BE2C (cell line): ENCODE results near the gene PALMD.

Source experiments
- DNase-seq: peaks from one replicate; pipeline ENCODE4 v3.0.0-alpha.2; 2020
- H3K27me3 ChIP-seq: fragments of 250-450 bp; sonication (Bioruptor Pico); 2 replicates; pipeline ENCODE4 v1.5.1; 2020; ENCODE audit warnings: mild to moderate bottlenecking
- H3K36me3 ChIP-seq: fragments of 250-450 bp; sonication (Bioruptor Pico); 2 replicates; pipeline ENCODE4 v1.5.1; 2020; ENCODE audit warnings: mild to moderate bottlenecking
- H3K4me1 ChIP-seq: fragments of 250-450 bp; sonication (Bioruptor Pico); 2 replicates; pipeline ENCODE4 v1.5.1; 2020
- H3K4me3 ChIP-seq: 2 replicates; pipeline ENCODE4 v1.5.1; 2011; ENCODE audit warnings: low read depth, low read length
- H3K9me3 ChIP-seq: fragments of 250-450 bp; sonication (Bioruptor Pico); 2 replicates; pipeline ENCODE4 v1.5.1; 2020
- TF ChIP-seq, protein P1 (sequence below): IDR thresholded peaks from 2 replicates; pipeline ENCODE4 v1.5.1; 2012; ENCODE audit warnings: mild to moderate bottlenecking, low read depth, low read length

The PALMD gene

DNA sequence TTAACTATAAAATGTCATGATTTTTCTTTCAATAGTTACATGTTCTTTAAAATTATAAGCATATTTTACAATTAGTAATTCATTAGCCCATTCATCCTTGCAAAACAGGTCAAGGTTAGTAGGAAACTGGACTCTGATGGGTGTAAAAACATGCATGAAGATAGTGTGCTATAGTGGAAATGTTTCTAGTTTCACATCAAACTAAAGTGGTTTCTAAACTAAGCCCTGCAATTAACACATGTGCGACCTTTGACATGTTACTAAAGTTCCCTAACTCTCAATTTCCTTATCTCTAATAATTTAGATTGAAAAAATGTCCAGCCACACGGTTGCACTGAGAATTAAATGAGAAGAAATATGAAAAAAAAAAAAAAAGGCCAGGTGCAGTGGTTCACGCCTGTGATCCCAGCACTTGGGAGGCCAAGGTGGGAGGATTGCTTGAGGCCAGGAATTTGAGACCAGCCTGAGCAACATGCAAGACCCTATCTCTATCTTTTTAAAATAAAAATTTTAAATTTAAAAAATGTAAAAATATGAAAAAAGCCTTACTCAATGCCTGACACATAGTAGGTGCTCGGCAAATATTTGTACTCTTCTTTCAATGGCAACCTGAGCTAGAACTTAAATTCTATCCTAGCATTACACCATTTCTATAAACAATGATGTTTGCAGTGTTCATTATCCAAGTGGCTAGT lies 44.1 kb upstream of the PALMD start:
- no peak for DNase-seq
- no peaks in the 10 kb centered on the region for H3K36me3 ChIP-seq

DNA sequence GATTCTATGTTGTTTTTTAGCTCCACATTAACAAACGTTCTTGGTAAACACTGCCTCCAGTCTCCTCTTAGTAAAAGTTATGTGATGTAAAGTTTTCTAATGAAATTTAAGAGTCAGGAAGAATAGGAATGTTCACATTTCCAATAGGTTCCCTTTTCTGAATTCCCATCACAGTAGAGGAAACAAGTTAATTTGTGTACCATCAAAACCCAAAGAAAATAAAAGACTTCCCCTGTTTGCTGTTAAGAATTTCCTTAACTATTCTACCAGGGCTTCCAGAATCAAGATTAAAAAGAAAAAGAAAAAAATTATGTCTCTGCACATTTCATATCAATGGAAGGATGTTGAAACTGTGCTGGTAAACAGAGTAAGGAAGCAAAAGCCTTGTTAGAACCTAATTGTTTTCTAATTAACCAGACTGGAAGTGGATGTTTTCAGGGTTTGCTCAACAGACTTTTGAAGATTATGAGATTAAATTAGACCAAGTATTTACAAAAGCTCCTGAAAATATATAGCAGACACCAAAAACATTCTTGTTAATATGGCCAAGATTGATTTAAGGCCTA lies 43.4 kb upstream of the PALMD start:
- no peaks in the 10 kb centered on the region for H3K9me3 ChIP-seq
- DNase-seq, result no peak
- H3K36me3 ChIP-seq, result no peaks in the 10 kb centered on the region
- no peak overlapping the region for H3K4me3 ChIP-seq
- H3K4me1 ChIP-seq, result peaks cover 11% of the 10 kb centered on the region
- no peaks in the 10 kb centered on the region for H3K27me3 ChIP-seq
- TF ChIP-seq, protein P1, sequence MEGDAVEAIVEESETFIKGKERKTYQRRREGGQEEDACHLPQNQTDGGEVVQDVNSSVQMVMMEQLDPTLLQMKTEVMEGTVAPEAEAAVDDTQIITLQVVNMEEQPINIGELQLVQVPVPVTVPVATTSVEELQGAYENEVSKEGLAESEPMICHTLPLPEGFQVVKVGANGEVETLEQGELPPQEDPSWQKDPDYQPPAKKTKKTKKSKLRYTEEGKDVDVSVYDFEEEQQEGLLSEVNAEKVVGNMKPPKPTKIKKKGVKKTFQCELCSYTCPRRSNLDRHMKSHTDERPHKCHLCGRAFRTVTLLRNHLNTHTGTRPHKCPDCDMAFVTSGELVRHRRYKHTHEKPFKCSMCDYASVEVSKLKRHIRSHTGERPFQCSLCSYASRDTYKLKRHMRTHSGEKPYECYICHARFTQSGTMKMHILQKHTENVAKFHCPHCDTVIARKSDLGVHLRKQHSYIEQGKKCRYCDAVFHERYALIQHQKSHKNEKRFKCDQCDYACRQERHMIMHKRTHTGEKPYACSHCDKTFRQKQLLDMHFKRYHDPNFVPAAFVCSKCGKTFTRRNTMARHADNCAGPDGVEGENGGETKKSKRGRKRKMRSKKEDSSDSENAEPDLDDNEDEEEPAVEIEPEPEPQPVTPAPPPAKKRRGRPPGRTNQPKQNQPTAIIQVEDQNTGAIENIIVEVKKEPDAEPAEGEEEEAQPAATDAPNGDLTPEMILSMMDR, result no peak

More for the DNA sequence above, 44.1 kb upstream of the PALMD start:
- TF ChIP-seq, protein P1, result no peak
- H3K4me3 ChIP-seq, result no peak overlapping the region
- peaks cover 11% of the 10 kb centered on the region for H3K4me1 ChIP-seq
- H3K27me3 ChIP-seq, result no peaks in the 10 kb centered on the region
- no peaks in the 10 kb centered on the region for H3K9me3 ChIP-seq

DNA sequence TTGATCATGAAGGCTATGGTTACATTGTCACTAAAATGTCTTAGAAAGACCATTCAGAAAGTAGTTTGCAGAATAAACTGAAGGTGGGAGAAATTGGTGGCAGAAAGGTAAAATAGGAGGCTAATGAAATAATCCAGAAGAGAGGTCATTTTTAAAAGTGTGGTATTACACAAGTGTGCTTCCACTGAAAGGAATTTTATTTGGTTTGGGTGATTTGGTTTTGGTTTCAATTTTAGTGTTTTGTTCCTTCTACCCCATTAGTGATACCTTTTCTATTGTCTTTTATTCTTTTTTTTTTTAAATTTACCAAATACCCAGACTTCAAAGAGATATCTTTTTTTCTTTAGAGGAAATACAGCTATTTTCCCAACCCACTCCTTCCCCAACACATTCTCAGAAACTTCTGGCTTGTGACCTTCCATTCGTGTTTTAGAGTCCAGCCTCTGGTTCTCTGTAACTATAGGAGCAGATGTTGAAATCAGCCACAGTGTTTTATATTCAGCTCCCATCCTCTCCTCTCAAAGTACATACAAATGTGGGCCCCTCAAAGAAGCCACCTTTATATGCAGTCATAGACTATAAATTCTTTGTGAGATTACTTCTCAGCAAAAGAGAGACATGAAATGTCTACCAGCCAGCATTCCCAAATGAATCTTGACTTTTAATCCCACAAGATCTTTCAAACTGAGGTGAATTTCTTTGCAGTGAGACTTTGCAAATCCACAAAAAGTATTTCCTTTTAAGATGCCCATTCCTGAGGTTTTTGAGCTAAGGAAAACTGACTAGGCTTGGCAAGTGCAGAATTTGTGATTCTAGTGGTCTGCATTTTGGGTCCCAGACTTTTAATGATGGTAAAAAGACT lies 42.0 kb upstream of the PALMD start:
- Histone ChIP-seq H3K4me3 (no peak overlapping the region), H3K4me1 (peaks cover 8% of the 10 kb centered on the region), H3K9me3 (no peaks in the 10 kb centered on the region), H3K36me3 (no peaks in the 10 kb centered on the region), H3K27me3 (no peaks in the 10 kb centered on the region)
- TF ChIP-seq, protein P1, result no peak
- no peak for DNase-seq

DNA sequence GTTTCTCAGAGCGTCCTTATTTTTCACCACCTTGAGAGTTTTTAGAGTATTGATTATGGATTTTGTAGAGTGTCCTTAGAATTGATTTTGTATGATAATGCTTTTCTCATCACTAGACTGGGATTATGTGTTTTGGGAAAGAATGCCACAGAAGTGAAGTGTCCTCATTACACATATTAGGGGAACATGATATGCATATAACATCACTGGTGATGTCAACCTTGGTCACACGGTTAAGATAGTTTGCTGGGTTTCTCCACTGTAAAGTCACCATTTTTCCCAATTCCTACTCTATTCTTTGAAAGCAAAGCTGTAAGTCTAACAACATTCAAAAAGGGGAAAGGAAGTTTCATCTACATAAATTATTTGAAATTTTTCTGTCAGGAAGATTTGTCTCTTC lies 39.6 kb upstream of the PALMD start:
- DNase-seq, result no peak
- TF ChIP-seq, protein P1, result no peak
- no peaks in the 10 kb centered on the region for H3K4me1 ChIP-seq
- no peaks in the 10 kb centered on the region for H3K27me3 ChIP-seq
- no peaks in the 10 kb centered on the region for H3K9me3 ChIP-seq
- H3K36me3 ChIP-seq, result no peaks in the 10 kb centered on the region
- no peak overlapping the region for H3K4me3 ChIP-seq

DNA sequence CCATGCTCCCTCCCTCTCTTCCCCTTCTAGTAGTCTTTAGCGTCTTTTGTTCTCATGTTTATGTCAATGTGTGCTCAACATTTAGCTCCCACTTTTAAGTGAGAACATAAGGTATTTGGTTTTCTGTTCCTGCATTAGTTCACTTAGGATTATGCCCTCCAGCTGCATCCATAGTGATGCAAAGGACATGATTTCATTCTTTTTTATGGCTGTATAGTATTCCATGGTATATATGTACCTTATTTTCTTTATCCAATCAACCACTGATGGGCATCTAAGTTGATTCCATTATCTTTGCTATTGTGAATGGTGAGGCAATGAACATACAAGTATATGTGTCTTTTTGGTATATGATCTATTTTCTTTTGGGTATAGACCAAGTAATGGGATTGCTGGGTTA lies 38.3 kb upstream of the PALMD start:
- Histone ChIP-seq H3K9me3 (no peaks in the 10 kb centered on the region), H3K36me3 (no peaks in the 10 kb centered on the region), H3K4me1 (no peaks in the 10 kb centered on the region), H3K4me3 (no peak overlapping the region), H3K27me3 (no peaks in the 10 kb centered on the region)
- no peak for DNase-seq
- TF ChIP-seq, protein P1, result no peak

DNA sequence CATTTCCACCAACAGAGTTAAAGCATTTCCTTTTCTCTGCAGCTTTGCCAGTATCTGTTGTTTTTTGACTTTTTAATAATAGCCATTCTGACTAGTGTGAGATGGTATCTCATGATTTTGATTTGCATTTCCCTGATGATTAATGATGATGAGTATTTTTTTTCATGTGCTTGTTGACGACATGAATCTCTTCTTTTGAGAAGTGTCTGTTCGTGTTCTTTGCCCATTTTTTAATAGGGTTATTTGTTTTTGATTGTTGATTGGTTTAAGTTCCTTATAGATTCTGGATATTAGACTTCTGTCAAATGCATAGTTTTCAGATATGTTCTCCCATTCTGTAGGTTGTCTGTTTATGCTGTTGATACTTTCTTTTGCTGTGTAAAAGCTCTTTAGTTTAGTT lies 37.9 kb upstream of the PALMD start:
- H3K9me3 ChIP-seq, result no peaks in the 10 kb centered on the region
- H3K4me3 ChIP-seq, result no peak overlapping the region
- no peaks in the 10 kb centered on the region for H3K27me3 ChIP-seq
- no peak for DNase-seq
- no peaks in the 10 kb centered on the region for H3K4me1 ChIP-seq
- TF ChIP-seq, protein P1, result no peak
- no peaks in the 10 kb centered on the region for H3K36me3 ChIP-seq
